ENCODE results near the gene FIG4. TPM values are rescaled to one million over a fixed set of nuclear protein-coding genes. Genes with fewer than 3 reads are reported as not detected.

FIG4 gene
- total RNA-seq, 1 donor from 2014 or later: 15.4 TPM

DNA sequence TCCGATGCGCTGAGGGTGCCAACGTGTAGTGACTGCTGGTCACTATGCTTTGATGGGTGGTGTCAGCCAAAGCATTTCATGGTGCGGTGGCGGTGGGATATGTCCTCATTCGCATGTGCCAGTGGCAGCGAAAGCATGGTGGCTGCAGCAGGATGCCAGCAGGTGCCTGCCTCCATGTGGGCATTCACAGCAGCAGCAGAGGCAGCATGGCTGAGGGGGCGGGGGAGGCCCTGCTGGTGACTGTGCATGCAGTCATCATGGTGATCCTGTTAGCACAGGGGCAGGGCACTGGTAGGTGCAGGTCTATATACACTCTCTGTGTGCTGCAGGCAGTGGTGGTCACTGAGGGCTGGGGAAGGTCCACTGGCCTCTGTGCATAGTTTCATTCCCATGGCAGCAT is 22.0 kb downstream of the FIG4 start:
- peaks cover 2% of the 10 kb centered on the region for H3K9me3 Mint-ChIP-seq (ENCODE audit: unreplicated experiment)
- TF ChIP-seq, protein P1, sequence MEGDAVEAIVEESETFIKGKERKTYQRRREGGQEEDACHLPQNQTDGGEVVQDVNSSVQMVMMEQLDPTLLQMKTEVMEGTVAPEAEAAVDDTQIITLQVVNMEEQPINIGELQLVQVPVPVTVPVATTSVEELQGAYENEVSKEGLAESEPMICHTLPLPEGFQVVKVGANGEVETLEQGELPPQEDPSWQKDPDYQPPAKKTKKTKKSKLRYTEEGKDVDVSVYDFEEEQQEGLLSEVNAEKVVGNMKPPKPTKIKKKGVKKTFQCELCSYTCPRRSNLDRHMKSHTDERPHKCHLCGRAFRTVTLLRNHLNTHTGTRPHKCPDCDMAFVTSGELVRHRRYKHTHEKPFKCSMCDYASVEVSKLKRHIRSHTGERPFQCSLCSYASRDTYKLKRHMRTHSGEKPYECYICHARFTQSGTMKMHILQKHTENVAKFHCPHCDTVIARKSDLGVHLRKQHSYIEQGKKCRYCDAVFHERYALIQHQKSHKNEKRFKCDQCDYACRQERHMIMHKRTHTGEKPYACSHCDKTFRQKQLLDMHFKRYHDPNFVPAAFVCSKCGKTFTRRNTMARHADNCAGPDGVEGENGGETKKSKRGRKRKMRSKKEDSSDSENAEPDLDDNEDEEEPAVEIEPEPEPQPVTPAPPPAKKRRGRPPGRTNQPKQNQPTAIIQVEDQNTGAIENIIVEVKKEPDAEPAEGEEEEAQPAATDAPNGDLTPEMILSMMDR (IDR thresholded peaks at IDR 0.05; ENCODE audit: partially characterized antibody, unreplicated experiment): no peak
- DNase-seq: no peak
- peaks cover 24% of the 10 kb centered on the region for H3K36me3 Mint-ChIP-seq (ENCODE audit: unreplicated experiment)
- H3K4me1 Mint-ChIP-seq (ENCODE audit: low read depth, unreplicated experiment): peaks cover 6% of the 10 kb centered on the region
- H3K4me3 Mint-ChIP-seq (ENCODE audit: unreplicated experiment): no peak overlapping the region
- H3K27me3 Mint-ChIP-seq (ENCODE audit: unreplicated experiment): peaks cover 4% of the 10 kb centered on the region
- no peak overlapping the region for H3K27ac Mint-ChIP-seq (ENCODE audit: unreplicated experiment)

DNA sequence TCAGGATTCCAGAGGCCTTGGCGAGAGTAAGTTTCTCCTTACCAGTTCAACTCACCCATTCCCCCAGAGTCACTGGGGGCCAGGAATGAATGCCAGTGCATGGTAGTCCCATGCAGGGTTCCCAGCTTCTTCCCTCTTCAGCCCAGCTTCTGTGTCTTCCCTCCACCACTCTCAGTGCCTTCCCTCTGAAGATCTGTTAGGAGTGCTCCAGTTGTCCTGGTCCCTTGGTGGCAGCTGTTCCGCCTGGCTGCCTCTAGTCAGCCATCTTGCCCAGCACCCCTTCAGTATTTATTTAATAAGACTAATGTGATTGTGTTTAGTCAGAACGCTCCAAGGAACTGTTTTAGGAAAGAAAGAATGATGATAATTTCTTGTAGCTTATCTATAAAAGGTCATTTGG is 23.1 kb downstream of the FIG4 start:
- no peak for DNase-seq
- Mint-ChIP-seq H3K27ac (ENCODE audit: unreplicated experiment) (no peak overlapping the region), H3K27me3 (ENCODE audit: unreplicated experiment) (peaks cover 3% of the 10 kb centered on the region), H3K4me1 (ENCODE audit: low read depth, unreplicated experiment) (peaks cover 6% of the 10 kb centered on the region), H3K4me3 (ENCODE audit: unreplicated experiment) (no peak overlapping the region), H3K9me3 (ENCODE audit: unreplicated experiment) (no peaks in the 10 kb centered on the region), H3K36me3 (ENCODE audit: unreplicated experiment) (peaks cover 16% of the 10 kb centered on the region)
- TF ChIP-seq, protein P1 (IDR thresholded peaks at IDR 0.05; ENCODE audit: partially characterized antibody, unreplicated experiment): no peak

DNA sequence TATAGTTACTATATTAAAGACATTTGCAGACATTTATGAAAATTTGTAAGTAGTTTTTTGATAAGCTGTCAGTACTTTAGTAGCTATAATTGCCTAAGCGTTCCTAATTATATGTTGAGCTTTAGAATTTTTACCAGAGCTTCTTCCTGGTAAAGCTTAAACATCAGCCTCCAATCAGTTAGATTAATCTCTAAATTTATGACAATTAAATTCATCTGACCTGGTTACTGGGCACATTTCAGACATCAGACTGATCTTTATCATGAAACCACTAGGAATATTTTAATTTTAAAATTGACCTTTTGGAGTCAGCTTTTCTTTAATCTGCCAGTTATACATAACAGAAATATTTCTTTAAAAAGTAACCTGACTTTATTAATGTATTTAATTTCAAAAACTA is 23.5 kb downstream of the FIG4 start:
- peaks cover 3% of the 10 kb centered on the region for H3K27me3 Mint-ChIP-seq (ENCODE audit: unreplicated experiment)
- H3K4me3 Mint-ChIP-seq (ENCODE audit: unreplicated experiment): no peak overlapping the region
- H3K4me1 Mint-ChIP-seq (ENCODE audit: low read depth, unreplicated experiment): peaks cover 6% of the 10 kb centered on the region
- H3K36me3 Mint-ChIP-seq (ENCODE audit: unreplicated experiment): peaks cover 11% of the 10 kb centered on the region
- DNase-seq: no peak
- no peaks in the 10 kb centered on the region for H3K9me3 Mint-ChIP-seq (ENCODE audit: unreplicated experiment)
- no peak overlapping the region for H3K27ac Mint-ChIP-seq (ENCODE audit: unreplicated experiment)
- TF ChIP-seq, protein P1 (IDR thresholded peaks at IDR 0.05; ENCODE audit: partially characterized antibody, unreplicated experiment): no peak

DNA sequence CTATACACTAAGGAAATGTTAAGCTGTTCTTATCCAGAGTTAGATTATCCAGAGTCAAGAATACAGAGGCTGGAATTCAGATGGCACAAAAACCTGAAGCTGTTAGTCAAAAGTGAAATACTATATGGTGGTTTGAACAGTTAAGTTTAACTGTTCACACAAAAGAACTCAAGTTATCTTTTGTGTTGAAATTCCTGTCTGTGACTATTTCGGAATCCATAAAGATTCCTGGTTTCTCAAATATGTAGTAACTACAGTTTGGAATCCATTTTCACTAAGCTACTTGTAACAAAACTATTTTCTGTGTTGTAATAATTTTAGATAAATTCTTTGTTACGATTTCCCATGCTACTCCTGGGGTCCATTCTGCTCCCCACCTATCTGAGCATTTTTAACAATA is 24.5 kb downstream of the FIG4 start:
- TF ChIP-seq, protein P1 (IDR thresholded peaks at IDR 0.05; ENCODE audit: partially characterized antibody, unreplicated experiment): no peak
- H3K4me3 Mint-ChIP-seq (ENCODE audit: unreplicated experiment): no peak overlapping the region
- no peak overlapping the region for H3K27ac Mint-ChIP-seq (ENCODE audit: unreplicated experiment)
- H3K36me3 Mint-ChIP-seq (ENCODE audit: unreplicated experiment): peaks cover 2% of the 10 kb centered on the region
- peaks cover 6% of the 10 kb centered on the region for H3K4me1 Mint-ChIP-seq (ENCODE audit: low read depth, unreplicated experiment)
- DNase-seq: no peak
- H3K9me3 Mint-ChIP-seq (ENCODE audit: unreplicated experiment): no peaks in the 10 kb centered on the region
- H3K27me3 Mint-ChIP-seq (ENCODE audit: unreplicated experiment): peaks cover under 1% of the 10 kb centered on the region

DNA sequence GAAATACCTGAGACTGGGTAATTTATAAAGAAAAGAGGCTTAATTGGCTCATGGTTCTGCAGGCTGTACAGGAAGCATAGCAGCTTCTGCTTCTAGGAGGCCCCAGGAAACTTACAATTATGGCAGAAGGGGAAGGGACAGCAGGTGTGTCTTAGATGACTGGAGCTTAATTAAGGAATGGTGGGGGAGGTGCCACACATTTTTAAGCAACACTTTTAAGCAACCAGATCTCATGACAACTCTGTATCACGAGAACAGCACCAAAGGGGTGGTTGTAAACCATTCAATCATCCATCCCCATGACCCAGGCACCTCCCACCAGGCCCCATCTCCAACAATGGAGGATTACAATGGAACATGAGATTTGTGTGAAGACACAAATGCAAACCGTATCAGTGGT is 26.9 kb downstream of the FIG4 start:
- TF ChIP-seq, protein P1 (IDR thresholded peaks at IDR 0.05; ENCODE audit: partially characterized antibody, unreplicated experiment): no peak
- H3K4me3 Mint-ChIP-seq (ENCODE audit: unreplicated experiment): no peak overlapping the region
- H3K9me3 Mint-ChIP-seq (ENCODE audit: unreplicated experiment): no peaks in the 10 kb centered on the region
- H3K27ac Mint-ChIP-seq (ENCODE audit: unreplicated experiment): no peak overlapping the region
- H3K4me1 Mint-ChIP-seq (ENCODE audit: low read depth, unreplicated experiment): peaks cover 6% of the 10 kb centered on the region
- DNase-seq: no peak
- H3K36me3 Mint-ChIP-seq (ENCODE audit: unreplicated experiment): no peaks in the 10 kb centered on the region
- no peaks in the 10 kb centered on the region for H3K27me3 Mint-ChIP-seq (ENCODE audit: unreplicated experiment)

All from glutamatergic neuron (in vitro differentiated cells).